ES-I3 (cell line): ENCODE data around the gene RBBP4.

Experiments
- H3K36me3 ChIP-seq: 2 replicates; pipeline ENCODE4 v1.6.1; 2013; ENCODE audit warnings: mild to moderate bottlenecking, low read length, control low read depth, moderate library complexity; ENCODE audit not compliant: insufficient read depth
- H3K4me1 ChIP-seq: 2 replicates; pipeline ENCODE4 v1.6.1; 2013; ENCODE audit warnings: mild to moderate bottlenecking, control low read depth, low read length; ENCODE audit not compliant: insufficient read depth
- H3K9ac ChIP-seq: 2 replicates; pipeline ENCODE4 v1.6.1; 2013; ENCODE audit warnings: low read depth, mild to moderate bottlenecking, low read length, moderate library complexity
- H3K9me3 ChIP-seq: 2 replicates; pipeline ENCODE4 v1.6.1; 2013; ENCODE audit warnings: mild to moderate bottlenecking, low read length, moderate library complexity; ENCODE audit not compliant: control insufficient read depth, insufficient read depth

RBBP4 gene

GRCh38 chr1:32733582-32734321, 82.7 kb downstream of the RBBP4 start:
- no peak overlapping the region for H3K9ac ChIP-seq

More at GRCh38 chr1:32733582-32734321, 82.7 kb downstream of the RBBP4 start:
- H3K4me1 ChIP-seq, result peaks cover 30% of the 10 kb centered on the region
- no peaks in the 10 kb centered on the region for H3K36me3 ChIP-seq
- H3K9me3 ChIP-seq, result no peaks in the 10 kb centered on the region
